Activated CD8-positive, alpha-beta memory T cell treated with anti-CD3 and anti-CD28 coated beads, Interleukin-2, amount 10 ng/mL, durations not matched to agents 7 days and 5 days (primary cell): Measurements from ENCODE around the gene FBXO22. TPM values are rescaled to one million over a fixed set of nuclear protein-coding genes. Genes with fewer than 3 reads are reported as not detected.
"Not testable (repeated sequence)": the region's sequence is repeated elsewhere in the genome, so short reads cannot be mapped to it uniquely, and the experiment has no call there.

Source experiments
- ATAC-seq: fragments of 150-1000 bp; cut with Tn5 transposase; one replicate; pipeline ENCODE4 v1.10.0; 2021; ENCODE audit warnings: moderate library complexity
- CTCF ChIA-PET: fragments of 350-600 bp; sonication (Branson Sonifier 250); formaldehyde crosslinking; loops from one replicate; lab custom pipeline; 2021; ENCODE audit warnings: antibody characterized with exemption; lab: Charles Lee
- DNase-seq: peaks from one replicate; pipeline ENCODE4 v3.0.0-alpha.2; 2020
- H3K27ac Mint-ChIP-seq: one replicate; pipeline ENCODE4 v1.8.0; 2021; ENCODE audit warnings: mild to moderate bottlenecking, mixed read lengths
- H3K27me3 Mint-ChIP-seq: one replicate; pipeline ENCODE4 v1.8.0; 2021; ENCODE audit warnings: mixed read lengths
- H3K36me3 Mint-ChIP-seq: one replicate; pipeline ENCODE4 v1.8.0; 2021; ENCODE audit warnings: mild to moderate bottlenecking, mixed read lengths
- H3K4me1 Mint-ChIP-seq: one replicate; pipeline ENCODE4 v1.8.0; 2021; ENCODE audit warnings: mixed read lengths
- H3K4me3 Mint-ChIP-seq: one replicate; pipeline ENCODE4 v1.8.0; 2021; ENCODE audit warnings: mild to moderate bottlenecking, moderate library complexity, mixed read lengths
- H3K9me3 Mint-ChIP-seq: one replicate; pipeline ENCODE4 v1.8.0; 2022; ENCODE audit warnings: low read depth, mixed read lengths
- total RNA-seq, 2 experiments: library from RNA; stranded (reverse); gene quantifications; one replicate each; pipeline ENCODE4 v1.2.3, GENCODE V29; 2021

The FBXO22 gene
- total RNA-seq, 2 experiments from 2014 or later: 43.2 to 46.8 TPM

DNA sequence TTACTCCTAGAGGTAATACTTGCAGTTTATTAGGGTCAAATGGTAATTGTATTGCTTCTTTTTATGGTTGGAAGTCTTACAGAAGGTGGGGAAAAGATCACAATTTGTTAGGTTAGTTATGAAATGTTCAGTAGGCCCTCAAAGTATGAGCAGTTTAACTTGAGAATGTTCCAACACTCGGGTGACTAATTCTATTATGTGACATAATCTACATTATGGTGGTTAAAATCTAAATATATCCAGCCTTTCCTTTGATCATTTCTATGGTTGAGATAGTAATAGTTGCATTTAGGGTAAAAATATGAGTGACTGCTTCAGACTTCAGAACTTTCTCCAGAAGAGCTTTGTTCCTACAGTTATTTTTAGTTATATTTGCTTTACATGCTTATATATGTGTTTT is 19.6 kb upstream of the FBXO22 start:
- no peaks in the 10 kb centered on the region for H3K9me3 Mint-ChIP-seq
- ATAC-seq: no peak
- H3K36me3 Mint-ChIP-seq: peaks cover 30% of the 10 kb centered on the region
- CTCF ChIA-PET: interaction anchor here (0.8 kb wide), 1 partner anchor 82 kb away, joined by 3 read pairs; no protein-coding TSS in a partner anchor
- no peak overlapping the region for H3K4me3 Mint-ChIP-seq
- H3K4me1 Mint-ChIP-seq: no peaks in the 10 kb centered on the region
- no peak for DNase-seq
- H3K27me3 Mint-ChIP-seq: no peaks in the 10 kb centered on the region
- H3K27ac Mint-ChIP-seq: no peak overlapping the region

DNA sequence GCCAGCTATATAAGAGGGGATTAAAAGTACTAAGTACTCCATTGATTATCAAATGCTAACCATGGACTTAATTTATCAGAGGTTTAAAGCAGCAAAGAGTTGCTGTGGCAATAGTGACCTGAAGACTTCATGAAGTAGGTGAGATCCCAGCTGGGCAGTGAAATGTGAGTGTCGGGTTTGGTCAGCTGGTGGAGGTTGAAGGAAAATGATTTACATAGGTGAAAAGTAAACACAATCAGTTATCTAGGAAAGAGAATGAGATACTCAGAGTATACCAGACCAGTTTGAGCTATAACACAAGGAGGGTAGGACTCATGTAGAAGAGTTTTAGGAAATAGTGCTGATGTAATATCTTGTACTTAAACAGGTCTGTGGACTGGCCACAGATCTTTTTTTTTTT is 16.5 kb upstream of the FBXO22 start:
- CTCF ChIA-PET: interaction anchor here (1.2 to 3.0 kb wide), 2 partner anchors 12 to 16 kb away, joined by 4 to 7 read pairs; no protein-coding TSS in a partner anchor
- H3K4me1 Mint-ChIP-seq: peaks cover 14% of the 10 kb centered on the region
- no peak overlapping the region for H3K4me3 Mint-ChIP-seq
- H3K9me3 Mint-ChIP-seq: no peaks in the 10 kb centered on the region
- ATAC-seq: no peak
- no peaks in the 10 kb centered on the region for H3K27me3 Mint-ChIP-seq
- peaks cover 28% of the 10 kb centered on the region for H3K36me3 Mint-ChIP-seq
- H3K27ac Mint-ChIP-seq: no peak overlapping the region
- DNase-seq: no peak

DNA sequence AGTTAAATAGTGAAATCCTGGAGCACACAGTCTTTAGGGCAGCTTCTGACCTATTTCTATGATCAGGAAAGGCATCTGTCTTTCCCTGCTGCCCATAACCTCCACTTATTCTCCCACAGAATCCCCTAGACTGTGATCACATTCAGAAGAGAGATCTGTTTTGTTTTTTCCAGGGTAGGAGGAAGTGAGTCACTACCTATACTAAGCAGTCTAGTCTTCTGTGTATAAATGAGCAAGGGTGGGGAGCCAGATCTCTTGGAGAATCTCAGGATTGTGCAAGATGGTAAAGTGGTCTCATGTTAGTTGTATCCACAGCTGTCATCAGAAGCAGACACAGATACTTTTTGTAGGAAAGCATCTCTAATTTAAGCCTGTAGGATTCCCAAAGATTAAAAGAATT is 11.8 kb upstream of the FBXO22 start:
- Mint-ChIP-seq H3K36me3 (peaks cover 27% of the 10 kb centered on the region), H3K27ac (no peak overlapping the region), H3K4me3 (no peak overlapping the region), H3K4me1 (peaks cover 16% of the 10 kb centered on the region), H3K9me3 (no peaks in the 10 kb centered on the region), H3K27me3 (no peaks in the 10 kb centered on the region)
- DNase-seq (no peak), ATAC-seq (peak; percentile 60)
- CTCF ChIA-PET: no interaction called here

DNA sequence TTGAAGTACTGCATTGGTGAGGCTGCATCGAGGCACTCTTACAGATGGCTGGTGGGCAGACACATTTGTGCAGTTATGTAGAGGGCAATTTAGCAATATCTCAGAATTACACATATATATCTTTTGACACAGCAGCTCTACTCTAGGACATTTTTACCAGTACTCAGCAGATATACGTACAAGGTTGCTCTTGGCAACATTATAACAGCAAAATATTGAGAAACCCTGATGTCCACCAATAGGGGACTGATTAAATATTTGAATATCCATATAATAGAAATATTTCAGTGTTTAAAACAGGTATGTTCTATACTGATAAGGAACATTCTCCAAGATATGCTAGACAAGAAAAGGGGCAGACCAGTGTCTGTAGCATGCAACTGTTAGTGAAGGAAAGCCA is 7.9 kb upstream of the FBXO22 start:
- H3K27me3 Mint-ChIP-seq: no peaks in the 10 kb centered on the region
- no peak overlapping the region for H3K27ac Mint-ChIP-seq
- no peak for DNase-seq
- peaks cover 14% of the 10 kb centered on the region for H3K4me1 Mint-ChIP-seq
- peaks cover 17% of the 10 kb centered on the region for H3K36me3 Mint-ChIP-seq
- no peak for ATAC-seq
- no peaks in the 10 kb centered on the region for H3K9me3 Mint-ChIP-seq
- CTCF ChIA-PET: no interaction called here
- H3K4me3 Mint-ChIP-seq: no peak overlapping the region

DNA sequence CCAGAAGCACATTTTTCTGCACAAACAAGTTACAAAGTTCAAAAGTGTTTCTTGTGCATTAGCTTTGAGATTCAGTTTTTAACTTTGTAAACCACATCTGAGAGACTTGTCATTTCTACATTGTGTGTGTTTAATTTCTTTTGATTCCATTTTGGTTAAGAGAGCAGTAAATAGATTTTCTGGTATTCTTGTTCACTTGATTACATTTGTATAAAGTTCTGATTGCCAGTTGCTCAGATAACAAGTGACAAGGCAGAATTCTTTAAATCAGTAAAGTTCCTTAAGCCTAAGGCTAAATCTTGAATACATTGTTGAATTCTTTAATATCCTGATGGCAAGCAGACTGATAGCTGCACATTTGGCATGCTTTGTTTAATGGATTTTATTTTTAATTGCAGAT is 3.1 kb upstream of the FBXO22 start:
- DNase-seq: no peak
- Mint-ChIP-seq H3K27me3 (no peaks in the 10 kb centered on the region), H3K4me1 (peaks cover 37% of the 10 kb centered on the region), H3K36me3 (peaks cover 21% of the 10 kb centered on the region), H3K9me3 (no peaks in the 10 kb centered on the region), H3K4me3 (no peak overlapping the region), H3K27ac (no peak overlapping the region)
- no peak for ATAC-seq
- CTCF ChIA-PET: interaction anchor here (0.9 kb wide), 1 partner anchor 28 kb away, joined by 4 read pairs; no protein-coding TSS in a partner anchor

DNA sequence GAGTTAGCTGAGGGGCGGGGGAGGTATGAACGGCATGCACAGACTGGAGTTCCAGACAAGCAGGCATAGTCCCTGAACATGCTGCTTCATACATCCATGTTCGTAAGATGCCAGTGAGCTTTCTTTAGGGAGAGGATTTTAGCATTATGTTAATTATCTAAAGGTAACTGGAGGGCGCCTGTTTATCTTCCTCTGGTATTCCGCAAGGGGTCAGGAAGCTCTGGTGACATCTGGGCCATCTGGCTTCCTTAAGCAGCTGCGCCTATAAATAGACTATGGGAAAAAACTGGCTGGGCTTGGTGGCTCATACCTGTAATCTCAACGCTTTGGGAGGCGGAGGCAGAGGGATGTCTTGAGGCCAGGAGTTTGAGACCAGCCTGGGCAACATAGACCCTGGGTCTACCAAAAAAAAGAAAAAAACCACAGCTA is 1.5 kb upstream of the FBXO22 start:
- CTCF ChIA-PET: interaction anchor here (0.9 to 1.7 kb wide), 3 partner anchors 9 to 16 kb away, joined by 3 to 7 read pairs (median 4); no protein-coding TSS in a partner anchor
- peaks cover 25% of the 10 kb centered on the region for H3K36me3 Mint-ChIP-seq
- peak overlapping the region; percentile 44 for H3K4me3 Mint-ChIP-seq
- H3K9me3 Mint-ChIP-seq: no peaks in the 10 kb centered on the region
- H3K4me1 Mint-ChIP-seq: peaks cover 44% of the 10 kb centered on the region
- ATAC-seq (no peak), DNase-seq (no peak)
- no peaks in the 10 kb centered on the region for H3K27me3 Mint-ChIP-seq
- H3K27ac Mint-ChIP-seq: no peak overlapping the region

DNA sequence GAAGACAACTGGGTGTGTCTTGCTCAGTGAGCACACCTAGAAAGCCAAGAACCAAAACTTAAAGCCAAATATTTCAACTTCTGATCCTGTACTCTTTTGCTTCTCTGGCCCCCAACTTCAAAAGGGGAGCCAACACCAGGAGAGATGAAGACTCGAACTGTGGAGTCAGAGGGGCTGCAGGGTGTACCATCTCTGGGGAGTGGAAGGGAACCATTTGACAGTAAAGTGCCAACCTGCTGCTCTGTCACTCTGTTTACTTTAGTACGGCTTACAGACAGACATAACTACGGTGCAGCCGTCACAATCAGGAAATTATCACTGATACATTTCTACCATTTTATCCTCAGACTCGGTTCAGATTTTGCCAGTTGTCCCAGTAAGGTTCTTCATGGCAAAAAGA is 1.6 kb downstream of the FBXO22 start:
- Mint-ChIP-seq H3K36me3 (peaks cover 39% of the 10 kb centered on the region), H3K4me1 (peaks cover 59% of the 10 kb centered on the region), H3K4me3 (peak overlapping the region; percentile 100), H3K27me3 (no peaks in the 10 kb centered on the region), H3K9me3 (peaks cover under 1% of the 10 kb centered on the region), H3K27ac (peak overlapping the region; percentile 66)
- no peak for DNase-seq
- no peak for ATAC-seq
- CTCF ChIA-PET: no interaction called here

DNA sequence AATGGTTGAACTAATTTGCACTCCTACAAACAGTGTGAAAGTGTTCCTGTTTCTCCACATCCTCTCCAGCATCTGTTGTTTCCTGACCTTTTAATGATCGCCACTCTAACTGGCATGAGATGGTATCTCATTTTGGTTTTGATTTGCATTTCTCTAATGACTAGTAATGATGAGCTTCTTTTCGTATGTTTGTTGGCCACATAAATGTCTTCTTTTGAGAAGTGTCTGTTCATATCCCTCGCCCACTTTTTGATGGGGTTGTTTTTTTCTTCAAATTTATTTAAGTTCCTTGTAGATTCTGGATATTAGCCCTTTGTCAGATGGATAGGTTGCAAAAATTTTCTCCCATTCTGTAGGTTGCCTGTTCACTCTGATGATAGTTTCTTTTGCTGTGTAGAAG is 6.7 kb downstream of the FBXO22 start:
- H3K9me3 Mint-ChIP-seq, H3K27ac Mint-ChIP-seq, H3K4me3 Mint-ChIP-seq, CTCF ChIA-PET, ATAC-seq, H3K27me3 Mint-ChIP-seq, DNase-seq: not testable (repeated sequence)
- peaks cover 31% of the 10 kb centered on the region for H3K4me1 Mint-ChIP-seq
- H3K36me3 Mint-ChIP-seq: peaks cover 71% of the 10 kb centered on the region

DNA sequence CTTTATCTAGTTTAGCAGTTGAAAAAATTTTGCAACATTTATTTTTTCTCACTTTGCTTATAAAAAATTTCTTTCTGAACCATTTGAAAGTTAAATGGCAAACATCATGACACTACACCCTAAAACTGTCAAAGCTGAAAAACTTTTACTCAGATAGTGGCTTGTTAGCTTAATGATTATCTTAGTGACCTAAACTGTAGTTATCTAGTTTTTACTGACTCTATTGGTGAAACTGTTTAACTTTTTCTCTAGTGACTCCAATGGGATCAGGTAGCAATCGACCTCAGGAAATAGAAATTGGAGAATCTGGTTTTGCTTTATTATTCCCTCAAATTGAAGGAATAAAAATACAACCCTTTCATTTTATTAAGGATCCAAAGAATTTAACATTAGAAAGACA is 13.3 kb downstream of the FBXO22 start:
- DNase-seq (no peak), ATAC-seq (no peak)
- H3K27me3 Mint-ChIP-seq: no peaks in the 10 kb centered on the region
- H3K36me3 Mint-ChIP-seq: peaks cover 57% of the 10 kb centered on the region
- peaks cover 15% of the 10 kb centered on the region for H3K4me1 Mint-ChIP-seq
- H3K27ac Mint-ChIP-seq: no peak overlapping the region
- peaks cover 2% of the 10 kb centered on the region for H3K9me3 Mint-ChIP-seq
- no peak overlapping the region for H3K4me3 Mint-ChIP-seq
- CTCF ChIA-PET: no interaction called here

DNA sequence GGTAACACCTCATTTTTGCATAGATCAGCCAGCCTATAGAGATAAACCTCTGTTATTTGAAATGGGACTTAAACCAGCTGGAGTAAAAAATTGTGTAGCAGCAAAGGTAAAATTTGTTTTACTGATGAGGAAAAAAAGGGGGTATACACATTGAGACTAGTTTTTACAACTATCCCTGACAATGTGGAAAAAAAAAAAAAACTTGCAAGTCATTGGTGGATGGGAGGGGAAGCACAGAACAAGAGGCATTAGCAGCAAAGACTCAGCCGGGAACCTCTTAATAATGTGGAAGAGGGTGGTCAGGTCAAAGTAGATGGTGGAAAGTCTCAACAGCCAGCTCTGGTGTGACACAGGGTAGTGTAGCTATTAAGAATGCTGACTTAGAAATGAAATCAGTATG is 14.5 kb downstream of the FBXO22 start:
- CTCF ChIA-PET: interaction anchor here (0.7 kb wide), 1 partner anchor 159 kb away, joined by 3 read pairs; no protein-coding TSS in a partner anchor
- ATAC-seq (no peak), DNase-seq (no peak)
- H3K4me3 Mint-ChIP-seq: no peak overlapping the region
- peaks cover 51% of the 10 kb centered on the region for H3K36me3 Mint-ChIP-seq
- no peaks in the 10 kb centered on the region for H3K9me3 Mint-ChIP-seq
- H3K27ac Mint-ChIP-seq: no peak overlapping the region
- H3K27me3 Mint-ChIP-seq: no peaks in the 10 kb centered on the region
- H3K4me1 Mint-ChIP-seq: peaks cover 27% of the 10 kb centered on the region

DNA sequence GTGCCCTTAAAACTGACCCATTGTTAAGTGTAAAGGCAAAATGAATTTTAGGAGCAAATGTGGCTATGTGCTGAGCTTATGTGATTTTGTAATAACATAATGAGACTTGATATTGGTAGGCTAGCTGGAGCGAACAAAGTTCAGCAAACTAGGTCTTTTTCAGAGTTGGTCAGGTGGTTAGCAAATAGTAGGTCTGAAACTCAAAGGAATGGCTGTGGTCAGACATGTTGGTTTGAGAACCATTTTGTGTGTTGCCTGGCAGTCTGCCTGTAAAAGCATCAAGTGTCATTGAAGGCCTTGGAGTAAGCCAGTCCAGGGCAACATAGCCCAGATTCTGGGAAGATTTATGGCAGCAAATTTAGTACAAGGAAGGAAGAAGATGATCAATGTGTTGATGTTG is 16.4 kb downstream of the FBXO22 start:
- H3K27ac Mint-ChIP-seq: no peak overlapping the region
- DNase-seq (no peak), ATAC-seq (no peak)
- no peak overlapping the region for H3K4me3 Mint-ChIP-seq
- no peaks in the 10 kb centered on the region for H3K27me3 Mint-ChIP-seq
- peaks cover 38% of the 10 kb centered on the region for H3K4me1 Mint-ChIP-seq
- CTCF ChIA-PET: interaction anchor here (2.7 kb wide), 1 partner anchor 110 kb away, joined by 9 read pairs; no protein-coding TSS in a partner anchor
- H3K36me3 Mint-ChIP-seq: peaks cover 44% of the 10 kb centered on the region
- H3K9me3 Mint-ChIP-seq: no peaks in the 10 kb centered on the region

DNA sequence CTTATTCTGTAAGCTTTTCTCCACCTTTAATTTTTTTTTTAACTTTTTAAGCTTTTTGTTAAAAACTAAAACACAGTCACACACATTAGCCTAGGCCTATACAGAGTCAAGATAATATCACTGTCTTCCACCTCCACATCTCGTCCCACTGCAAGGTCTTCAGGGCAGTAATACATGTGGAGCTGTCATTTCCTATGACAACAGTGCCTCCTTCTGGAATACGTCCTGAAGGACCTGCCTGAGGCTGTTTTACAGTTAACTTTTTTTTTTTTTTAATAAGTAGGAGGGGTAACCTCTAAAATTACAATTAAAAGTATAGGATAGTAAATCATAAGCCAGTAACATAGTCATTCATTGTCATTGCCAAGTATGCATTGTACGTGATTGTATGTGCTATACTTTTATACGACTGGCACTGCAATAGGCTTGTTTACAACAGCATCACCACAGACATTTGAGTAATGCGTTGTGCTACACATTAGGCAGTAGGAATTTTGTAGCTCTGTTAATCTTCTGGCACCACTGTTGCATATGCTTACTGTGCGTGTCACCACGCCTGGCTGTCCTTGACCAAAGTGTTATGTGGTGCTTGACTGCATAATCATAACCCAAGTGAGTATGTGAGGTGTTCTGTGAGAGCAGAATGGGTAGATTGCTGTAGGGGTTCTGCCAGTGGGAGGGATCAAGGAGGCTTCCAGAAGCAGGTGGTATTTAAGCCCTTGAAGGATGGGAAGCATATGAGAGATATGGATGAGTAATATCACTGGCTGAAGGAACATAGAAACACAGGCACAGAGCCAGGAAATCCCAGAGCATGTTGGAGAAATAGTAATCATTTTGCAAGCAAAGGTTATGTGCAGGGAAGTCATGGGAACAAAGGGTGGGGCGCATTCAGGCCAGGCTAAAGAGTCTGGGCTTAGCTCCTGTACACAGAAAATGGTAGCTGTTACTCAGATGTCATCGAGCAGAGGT is 18.3 kb downstream of the FBXO22 start:
- Mint-ChIP-seq H3K27me3 (no peaks in the 10 kb centered on the region), H3K9me3 (no peaks in the 10 kb centered on the region), H3K36me3 (peaks cover 51% of the 10 kb centered on the region), H3K27ac (no peak overlapping the region), H3K4me3 (no peak overlapping the region), H3K4me1 (peaks cover 49% of the 10 kb centered on the region)
- DNase-seq (no peak), ATAC-seq (peak; percentile 33)
- CTCF ChIA-PET: interaction anchor here (1.1 to 3.3 kb wide), 5 partner anchors 18 to 218 kb away, joined by 4 to 12 read pairs (median 5); partner anchors contain the start of gene FBXO22

DNA sequence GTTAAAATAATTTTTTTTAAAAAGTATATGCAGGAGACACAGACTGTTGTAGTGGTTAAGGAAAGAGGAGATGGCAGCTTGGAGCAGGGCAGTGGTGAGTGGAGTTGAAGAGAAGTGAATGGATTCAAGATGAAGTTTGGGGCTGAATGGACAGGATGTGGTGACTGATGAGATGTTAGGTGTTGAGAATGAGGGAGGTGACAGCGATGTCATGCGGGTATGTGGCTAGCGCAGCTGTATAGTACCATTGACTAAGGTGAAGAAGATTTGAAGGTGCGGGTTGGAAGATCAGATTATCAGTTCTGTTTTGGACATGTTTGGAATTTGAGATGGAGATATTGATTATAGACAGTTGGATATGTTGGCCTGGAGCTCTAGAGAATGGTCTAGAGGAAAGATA is 20.1 kb downstream of the FBXO22 start:
- Mint-ChIP-seq H3K9me3 (no peaks in the 10 kb centered on the region), H3K4me1 (peaks cover 57% of the 10 kb centered on the region), H3K27me3 (no peaks in the 10 kb centered on the region), H3K4me3 (no peak overlapping the region), H3K27ac (peak overlapping the region; percentile 47), H3K36me3 (peaks cover 42% of the 10 kb centered on the region)
- CTCF ChIA-PET: interaction anchor here (0.8 to 3.3 kb wide), 4 partner anchors 11 to 216 kb away, joined by 4 to 12 read pairs (median 4); partner anchors contain the start of gene FBXO22
- DNase-seq: peak; percentile 65
- peak; percentile 69 for ATAC-seq
